ENCODE measurements around the gene RNASEH1.

DNA sequence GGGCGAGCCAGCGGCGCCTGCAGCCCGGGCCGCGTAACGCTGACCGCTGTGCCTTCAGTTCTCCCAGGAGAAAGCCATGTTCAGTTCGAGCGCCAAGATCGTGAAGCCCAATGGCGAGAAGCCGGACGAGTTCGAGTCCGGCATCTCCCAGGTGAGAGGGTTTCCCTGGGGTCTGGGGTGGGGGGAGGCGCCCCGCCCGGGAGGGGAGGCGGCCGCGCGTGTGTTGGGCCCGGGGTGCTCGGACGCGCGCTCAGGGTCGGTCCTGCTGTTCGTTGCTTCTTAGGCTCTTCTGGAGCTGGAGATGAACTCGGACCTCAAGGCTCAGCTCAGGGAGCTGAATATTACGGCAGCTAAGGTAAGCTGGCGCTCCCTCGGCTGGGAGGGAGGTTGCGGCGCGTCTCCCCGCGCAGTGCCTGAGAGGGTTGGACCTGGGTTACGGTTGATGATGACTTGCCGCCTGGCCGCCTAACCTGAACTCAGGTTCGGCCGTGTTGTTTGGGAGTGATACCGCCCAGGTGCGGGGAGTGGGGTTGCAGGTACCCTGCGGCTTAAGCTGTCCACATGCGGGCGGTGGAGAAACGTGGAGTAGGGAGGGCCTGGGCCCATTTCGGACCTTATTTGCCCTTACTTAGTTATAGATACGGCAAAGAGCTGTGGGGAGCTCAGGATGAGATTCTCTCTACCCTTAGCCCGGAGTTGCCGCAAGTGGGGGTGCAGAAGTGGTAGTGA lies 17.6 kb upstream of the RNASEH1 start:
- TF ChIP-seq JUNB (IDR thresholded peaks at IDR 0.05; ENCODE audit: unreplicated experiment) (no peak), CTCF (conservative IDR thresholded peaks at IDR 0.05; ENCODE audit: low read depth in 2 of 2) (no peak), POLR2AphosphoS5 (IDR thresholded peaks at IDR 0.05; ENCODE audit: low read depth) (no peak), REST (IDR thresholded peaks at IDR 0.05; ENCODE audit: unreplicated experiment) (no peak), ETS1 (IDR thresholded peaks at IDR 0.05) (no peak), ZNF114 (CRISPR knock-in tag; IDR thresholded peaks at IDR 0.05) (no peak)

Measured in GM23338 (cell line).